Glutamatergic neuron (in vitro differentiated cells): Measurements from ENCODE around the gene NRF1. TPM values are rescaled to one million over a fixed set of nuclear protein-coding genes. Genes with fewer than 3 reads are reported as not detected.

Experiments
- DNase-seq: peaks from one replicate; pipeline ENCODE4 v3.0.0; 2022
- H3K27ac Mint-ChIP-seq: one replicate; pipeline ENCODE4 v1.8.0; 2020; ENCODE audit warnings: mild to moderate bottlenecking, mixed read lengths, inconsistent platforms; ENCODE audit not compliant: unreplicated experiment
- H3K27me3 Mint-ChIP-seq: one replicate; pipeline ENCODE4 v1.8.0; 2020; ENCODE audit warnings: mild to moderate bottlenecking, moderate library complexity, mixed read lengths, inconsistent platforms; ENCODE audit not compliant: unreplicated experiment
- H3K36me3 Mint-ChIP-seq: one replicate; pipeline ENCODE4 v1.8.0; 2020; ENCODE audit warnings: mild to moderate bottlenecking, mixed read lengths, inconsistent platforms; ENCODE audit not compliant: unreplicated experiment
- H3K4me1 Mint-ChIP-seq: one replicate; pipeline ENCODE4 v1.8.0; 2020; ENCODE audit warnings: mild to moderate bottlenecking, low read depth, mixed read lengths, inconsistent platforms; ENCODE audit not compliant: unreplicated experiment
- H3K4me3 Mint-ChIP-seq: one replicate; pipeline ENCODE4 v1.8.0; 2020; ENCODE audit warnings: mild to moderate bottlenecking, mixed read lengths, inconsistent platforms; ENCODE audit not compliant: unreplicated experiment
- H3K9me3 Mint-ChIP-seq: one replicate; pipeline ENCODE4 v1.8.0; 2020; ENCODE audit warnings: mild to moderate bottlenecking, moderate library complexity, mixed read lengths, inconsistent platforms; ENCODE audit not compliant: unreplicated experiment
- total RNA-seq: library from RNA; stranded (reverse); fragmentation: NEBNext Ultra II Directional; extraction: Animal tissue kit (Norgen Biotek cat#: 25700); gene quantifications from one replicate; pipeline ENCODE4 v1.2.1, GENCODE V29; 2021; ENCODE audit not compliant: unreplicated experiment
- TF ChIP-seq, protein P1 (sequence below): fragments of 200-600 bp; sonication (generic); IDR thresholded peaks from one replicate; pipeline ENCODE4 v1.5.0; 2021; ENCODE audit not compliant: partially characterized antibody, unreplicated experiment

NRF1 gene
- total RNA-seq, 1 donor from 2014 or later: 16.4 TPM

DNA sequence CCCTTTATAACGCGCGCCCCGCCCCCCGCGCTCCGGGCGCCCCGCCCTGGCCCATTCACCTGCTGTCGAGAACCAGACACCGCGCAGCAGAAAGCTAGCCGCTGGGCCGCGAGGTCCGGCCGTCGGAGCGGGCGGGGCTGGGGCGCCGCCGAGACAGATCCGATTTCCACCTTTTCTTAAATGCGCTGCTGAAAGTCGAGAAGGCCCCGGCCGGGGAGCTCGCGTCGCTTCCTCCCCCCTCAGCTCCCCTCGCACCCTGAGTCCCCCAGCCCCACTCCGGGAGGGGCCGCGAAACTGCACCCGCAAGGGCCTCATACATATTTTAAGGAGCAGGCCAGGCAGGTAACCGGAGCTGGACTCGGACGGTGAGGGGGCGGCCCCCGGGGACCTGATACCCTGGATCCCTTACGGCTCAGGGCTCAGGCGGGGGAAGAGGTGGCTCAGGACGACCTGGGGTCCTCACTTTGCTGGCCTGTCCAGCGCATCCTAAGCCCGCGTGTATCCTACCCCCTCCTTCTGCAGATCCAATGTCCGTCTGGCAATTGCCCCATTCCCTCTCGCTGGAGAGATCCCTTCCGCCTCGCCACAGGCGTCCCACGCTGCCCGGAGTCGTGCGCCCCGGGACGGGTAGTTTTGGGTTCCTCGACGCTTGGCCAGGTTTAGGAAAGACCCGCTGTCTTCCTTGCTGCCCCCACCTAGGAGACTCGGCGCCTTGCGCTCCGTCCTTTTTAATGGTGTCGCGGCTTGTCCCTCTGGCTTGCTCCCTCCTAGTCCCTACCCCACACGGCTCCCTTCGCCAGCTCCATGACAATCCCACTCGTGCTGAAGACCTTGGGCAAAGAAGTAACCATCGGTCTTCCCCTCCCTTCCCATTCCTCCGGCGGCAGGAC, 170.7 kb downstream of the NRF1 start:
- Mint-ChIP-seq H3K27me3 (peaks cover 30% of the 10 kb centered on the region), H3K9me3 (peaks cover 30% of the 10 kb centered on the region), H3K36me3 (no peaks in the 10 kb centered on the region), H3K27ac (peak overlapping the region; percentile 82), H3K4me3 (peak overlapping the region; percentile 89), H3K4me1 (peaks cover 16% of the 10 kb centered on the region)
- TF ChIP-seq, protein P1, sequence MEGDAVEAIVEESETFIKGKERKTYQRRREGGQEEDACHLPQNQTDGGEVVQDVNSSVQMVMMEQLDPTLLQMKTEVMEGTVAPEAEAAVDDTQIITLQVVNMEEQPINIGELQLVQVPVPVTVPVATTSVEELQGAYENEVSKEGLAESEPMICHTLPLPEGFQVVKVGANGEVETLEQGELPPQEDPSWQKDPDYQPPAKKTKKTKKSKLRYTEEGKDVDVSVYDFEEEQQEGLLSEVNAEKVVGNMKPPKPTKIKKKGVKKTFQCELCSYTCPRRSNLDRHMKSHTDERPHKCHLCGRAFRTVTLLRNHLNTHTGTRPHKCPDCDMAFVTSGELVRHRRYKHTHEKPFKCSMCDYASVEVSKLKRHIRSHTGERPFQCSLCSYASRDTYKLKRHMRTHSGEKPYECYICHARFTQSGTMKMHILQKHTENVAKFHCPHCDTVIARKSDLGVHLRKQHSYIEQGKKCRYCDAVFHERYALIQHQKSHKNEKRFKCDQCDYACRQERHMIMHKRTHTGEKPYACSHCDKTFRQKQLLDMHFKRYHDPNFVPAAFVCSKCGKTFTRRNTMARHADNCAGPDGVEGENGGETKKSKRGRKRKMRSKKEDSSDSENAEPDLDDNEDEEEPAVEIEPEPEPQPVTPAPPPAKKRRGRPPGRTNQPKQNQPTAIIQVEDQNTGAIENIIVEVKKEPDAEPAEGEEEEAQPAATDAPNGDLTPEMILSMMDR: no peak
- DNase-seq: peak; percentile 63

DNA sequence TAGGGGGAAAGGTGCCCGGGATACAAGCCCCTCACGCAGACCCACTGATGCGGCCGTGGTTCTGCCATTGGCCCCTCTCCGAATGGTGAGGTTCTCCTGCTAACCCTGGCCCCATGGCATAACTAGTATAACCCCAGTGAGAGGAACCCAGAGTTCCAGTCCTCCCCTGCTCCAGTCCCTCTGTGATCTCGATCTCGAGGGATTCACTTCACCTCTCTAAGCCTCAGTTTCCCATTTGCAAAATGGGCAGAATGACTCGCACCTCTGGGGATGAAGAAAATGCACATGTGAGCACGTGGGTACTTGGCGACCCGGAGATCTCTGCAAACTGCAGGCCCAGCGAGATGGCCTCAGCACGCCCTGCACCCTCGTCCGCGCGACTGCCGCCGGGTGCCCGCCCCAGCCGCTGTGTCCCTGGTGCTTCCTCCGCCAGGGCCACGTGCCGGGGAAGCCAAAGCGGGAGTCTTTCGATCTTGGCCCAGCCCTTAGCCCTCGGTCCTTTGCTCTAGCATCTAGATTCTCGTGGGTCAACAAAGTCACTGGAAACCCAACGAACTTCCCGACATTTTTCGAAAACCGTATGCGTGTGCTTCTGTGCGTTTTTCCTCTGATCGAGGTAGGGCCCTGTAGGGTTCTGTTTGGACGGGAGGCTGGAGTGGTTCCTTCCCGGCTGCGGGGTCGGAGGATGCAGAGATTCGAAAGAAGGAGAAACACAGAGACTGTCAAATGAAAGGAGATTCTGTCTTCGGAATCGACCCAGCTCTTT, 171.5 kb downstream of the NRF1 start:
- no peaks in the 10 kb centered on the region for H3K36me3 Mint-ChIP-seq
- TF ChIP-seq, protein P1: no peak
- peaks cover 28% of the 10 kb centered on the region for H3K27me3 Mint-ChIP-seq
- peak overlapping the region; percentile 85 for H3K4me3 Mint-ChIP-seq
- H3K27ac Mint-ChIP-seq: peak overlapping the region; percentile 82
- no peak for DNase-seq
- H3K9me3 Mint-ChIP-seq: peaks cover 30% of the 10 kb centered on the region
- peaks cover 22% of the 10 kb centered on the region for H3K4me1 Mint-ChIP-seq

- no peak for DNase-seq
- Mint-ChIP-seq H3K4me1 (peaks cover 22% of the 10 kb centered on the region), H3K9me3 (peaks cover 30% of the 10 kb centered on the region), H3K27ac (peak overlapping the region; percentile 69), H3K4me3 (peak overlapping the region; percentile 66), H3K27me3 (peaks cover 23% of the 10 kb centered on the region), H3K36me3 (no peaks in the 10 kb centered on the region)
- TF ChIP-seq, protein P1: no peak
Observed at GRCh38 chr7:129783584-129783919, 172.0 kb downstream of the NRF1 start.

GRCh38 chr7:129784437-129784782, 172.9 kb downstream of the NRF1 start:
- H3K27ac Mint-ChIP-seq: no peak overlapping the region
- H3K4me3 Mint-ChIP-seq: no peak overlapping the region
- DNase-seq: no peak
- peaks cover 29% of the 10 kb centered on the region for H3K27me3 Mint-ChIP-seq
- H3K36me3 Mint-ChIP-seq: no peaks in the 10 kb centered on the region
- H3K4me1 Mint-ChIP-seq: peaks cover 29% of the 10 kb centered on the region
- TF ChIP-seq, protein P1: no peak
- peaks cover 37% of the 10 kb centered on the region for H3K9me3 Mint-ChIP-seq
